PC-9 (cell line): Measurements from ENCODE around the gene ODC1.

ENCODE experiments used
- CTCF ChIP-seq: fragments of 200-600 bp; sonication (generic); conservative IDR thresholded peaks from 2 replicates; pipeline ENCODE4 v1.6.1; 2017; ENCODE audit warnings: mixed run types, antibody characterized with exemption, mild to moderate bottlenecking, moderate library complexity
- EZH2 ChIP-seq: fragments of 200-600 bp; sonication (generic); IDR thresholded peaks from 2 replicates; pipeline ENCODE4 v1.8.0; 2017; ENCODE audit warnings: antibody characterized with exemption, low read depth

- TF ChIP-seq CTCF (no peak), EZH2 (no peak)
Observed at GRCh38 chr2:10487081-10487740, 39.1 kb upstream of the ODC1 start.
